Fibroblast of lung (primary cell): ENCODE measurements around the gene SULF2.

ENCODE experiments used
- EZH2 ChIP-seq: IDR thresholded peaks from 2 replicates; pipeline ENCODE4 v1.5.1; 2012; ENCODE audit warnings: low read length, control low read depth, mild to moderate bottlenecking; ENCODE audit errors: missing control alignments
- TF ChIP-seq, protein P1 (sequence below), 2 donors: IDR thresholded peaks in 1 of 2; conservative IDR thresholded peaks in 1 of 2; 1 replicate in 1 of 2; 2 replicates in 1 of 2; pipeline ENCODE4 v1.5.1; 2011 to 2012; ENCODE audit warnings: low read length in 2 of 2, control low read depth in 1 of 2, inconsistent platforms in 1 of 2, low read depth in 1 of 2, mild to moderate bottlenecking in 1 of 2

GRCh38 chr20:47705497-47705856, 79.8 kb downstream of the SULF2 start:
- TF ChIP-seq, protein P1, sequence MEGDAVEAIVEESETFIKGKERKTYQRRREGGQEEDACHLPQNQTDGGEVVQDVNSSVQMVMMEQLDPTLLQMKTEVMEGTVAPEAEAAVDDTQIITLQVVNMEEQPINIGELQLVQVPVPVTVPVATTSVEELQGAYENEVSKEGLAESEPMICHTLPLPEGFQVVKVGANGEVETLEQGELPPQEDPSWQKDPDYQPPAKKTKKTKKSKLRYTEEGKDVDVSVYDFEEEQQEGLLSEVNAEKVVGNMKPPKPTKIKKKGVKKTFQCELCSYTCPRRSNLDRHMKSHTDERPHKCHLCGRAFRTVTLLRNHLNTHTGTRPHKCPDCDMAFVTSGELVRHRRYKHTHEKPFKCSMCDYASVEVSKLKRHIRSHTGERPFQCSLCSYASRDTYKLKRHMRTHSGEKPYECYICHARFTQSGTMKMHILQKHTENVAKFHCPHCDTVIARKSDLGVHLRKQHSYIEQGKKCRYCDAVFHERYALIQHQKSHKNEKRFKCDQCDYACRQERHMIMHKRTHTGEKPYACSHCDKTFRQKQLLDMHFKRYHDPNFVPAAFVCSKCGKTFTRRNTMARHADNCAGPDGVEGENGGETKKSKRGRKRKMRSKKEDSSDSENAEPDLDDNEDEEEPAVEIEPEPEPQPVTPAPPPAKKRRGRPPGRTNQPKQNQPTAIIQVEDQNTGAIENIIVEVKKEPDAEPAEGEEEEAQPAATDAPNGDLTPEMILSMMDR (conservative IDR thresholded peaks at IDR 0.05 in 1 of 2, IDR thresholded peaks at IDR 0.05 in 1 of 2; ENCODE audit: low read depth in 1 of 2, low read length in 2 of 2) = no peak
- no peak for TF ChIP-seq EZH2
